OCI-LY3 (cell line): Measurements from ENCODE around the gene APPL2.

Experiments
- EZH2phosphoT487 ChIP-seq: fragments of 200-600 bp; shearing (Covaris generic); IDR thresholded peaks from 2 replicates; pipeline ENCODE4 v1.6.1; 2018; ENCODE audit warnings: antibody characterized with exemption, mixed run types, low read depth
- TF ChIP-seq, protein P1 (sequence below): fragments of 200-600, 300-600 bp; sonication (generic); IDR thresholded peaks from 2 replicates; pipeline ENCODE4 v1.5.1; 2014; ENCODE audit warnings: antibody characterized with exemption, low read length, low read depth

DNA sequence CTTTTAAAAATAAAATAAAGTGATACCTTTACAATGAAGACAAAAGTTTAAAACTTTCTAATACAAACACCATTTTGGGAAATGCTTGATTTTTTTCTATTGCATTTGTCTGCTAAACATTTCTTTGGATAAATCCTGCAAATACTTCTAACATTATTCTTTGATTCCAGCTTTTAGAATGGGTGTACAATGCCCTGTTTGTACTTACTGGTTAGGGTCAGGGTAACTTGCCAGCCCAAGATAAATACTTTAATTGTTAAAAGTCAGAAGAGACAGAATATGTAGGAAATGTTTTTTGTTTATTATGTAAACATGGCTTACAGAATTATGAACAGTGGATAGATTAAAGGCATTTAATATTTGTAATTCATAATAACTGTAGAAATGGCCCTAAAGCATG is 68.0 kb downstream of the APPL2 start:
- no peak for TF ChIP-seq EZH2phosphoT487
- TF ChIP-seq, protein P1, sequence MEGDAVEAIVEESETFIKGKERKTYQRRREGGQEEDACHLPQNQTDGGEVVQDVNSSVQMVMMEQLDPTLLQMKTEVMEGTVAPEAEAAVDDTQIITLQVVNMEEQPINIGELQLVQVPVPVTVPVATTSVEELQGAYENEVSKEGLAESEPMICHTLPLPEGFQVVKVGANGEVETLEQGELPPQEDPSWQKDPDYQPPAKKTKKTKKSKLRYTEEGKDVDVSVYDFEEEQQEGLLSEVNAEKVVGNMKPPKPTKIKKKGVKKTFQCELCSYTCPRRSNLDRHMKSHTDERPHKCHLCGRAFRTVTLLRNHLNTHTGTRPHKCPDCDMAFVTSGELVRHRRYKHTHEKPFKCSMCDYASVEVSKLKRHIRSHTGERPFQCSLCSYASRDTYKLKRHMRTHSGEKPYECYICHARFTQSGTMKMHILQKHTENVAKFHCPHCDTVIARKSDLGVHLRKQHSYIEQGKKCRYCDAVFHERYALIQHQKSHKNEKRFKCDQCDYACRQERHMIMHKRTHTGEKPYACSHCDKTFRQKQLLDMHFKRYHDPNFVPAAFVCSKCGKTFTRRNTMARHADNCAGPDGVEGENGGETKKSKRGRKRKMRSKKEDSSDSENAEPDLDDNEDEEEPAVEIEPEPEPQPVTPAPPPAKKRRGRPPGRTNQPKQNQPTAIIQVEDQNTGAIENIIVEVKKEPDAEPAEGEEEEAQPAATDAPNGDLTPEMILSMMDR: no peak
